CD1c-positive myeloid dendritic cell (primary cell): ENCODE data around the gene PNRC2.
"Not testable (repeated sequence)": the region's sequence is repeated elsewhere in the genome, so short reads cannot be mapped to it uniquely, and the experiment has no call there.

Source experiments
- DNase-seq: peaks from one replicate; pipeline ENCODE4 v3.0.0-alpha.2; 2016; ENCODE audit errors: extremely low spot score

The PNRC2 gene

GRCh38 chr1:23989263-23989662 lies 29.6 kb downstream of the PNRC2 start:
- DNase-seq: no peak

GRCh38 chr1:23992011-23992410 lies 32.4 kb downstream of the PNRC2 start:
- not testable (repeated sequence) for DNase-seq

GRCh38 chr1:23995431-23995837 lies 35.8 kb downstream of the PNRC2 start:
- no peak for DNase-seq

GRCh38 chr1:23996700-23997229 lies 37.1 kb downstream of the PNRC2 start:
- DNase-seq: no peak

GRCh38 chr1:23997812-23998211 lies 38.2 kb downstream of the PNRC2 start:
- DNase-seq: no peak

DNA sequence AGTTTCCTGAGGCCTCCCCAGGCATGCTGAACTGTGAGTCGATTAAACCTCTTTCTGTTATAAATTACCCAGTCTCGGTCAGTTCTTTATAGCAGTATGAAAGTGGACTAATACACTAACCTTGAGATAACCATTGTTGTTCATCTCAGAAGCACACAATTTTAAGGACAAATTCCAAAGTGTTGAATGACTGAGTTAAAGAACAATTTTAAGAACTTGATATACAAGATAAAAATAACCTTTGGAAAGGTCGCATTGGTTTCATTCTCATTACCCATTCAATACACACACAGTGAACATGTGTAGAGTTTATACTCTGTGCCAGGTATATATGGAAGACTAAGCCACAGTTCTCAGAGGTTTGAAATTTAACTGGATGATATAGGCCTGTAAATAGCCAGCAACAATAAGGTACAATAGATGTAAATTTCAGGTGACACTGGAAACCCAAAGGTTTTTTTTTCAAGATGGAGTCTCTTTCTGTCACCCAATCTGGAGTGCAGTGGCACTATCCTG lies 39.6 kb downstream of the PNRC2 start:
- DNase-seq: no peak

GRCh38 chr1:24002695-24003094 lies 43.1 kb downstream of the PNRC2 start:
- DNase-seq: no peak

DNA sequence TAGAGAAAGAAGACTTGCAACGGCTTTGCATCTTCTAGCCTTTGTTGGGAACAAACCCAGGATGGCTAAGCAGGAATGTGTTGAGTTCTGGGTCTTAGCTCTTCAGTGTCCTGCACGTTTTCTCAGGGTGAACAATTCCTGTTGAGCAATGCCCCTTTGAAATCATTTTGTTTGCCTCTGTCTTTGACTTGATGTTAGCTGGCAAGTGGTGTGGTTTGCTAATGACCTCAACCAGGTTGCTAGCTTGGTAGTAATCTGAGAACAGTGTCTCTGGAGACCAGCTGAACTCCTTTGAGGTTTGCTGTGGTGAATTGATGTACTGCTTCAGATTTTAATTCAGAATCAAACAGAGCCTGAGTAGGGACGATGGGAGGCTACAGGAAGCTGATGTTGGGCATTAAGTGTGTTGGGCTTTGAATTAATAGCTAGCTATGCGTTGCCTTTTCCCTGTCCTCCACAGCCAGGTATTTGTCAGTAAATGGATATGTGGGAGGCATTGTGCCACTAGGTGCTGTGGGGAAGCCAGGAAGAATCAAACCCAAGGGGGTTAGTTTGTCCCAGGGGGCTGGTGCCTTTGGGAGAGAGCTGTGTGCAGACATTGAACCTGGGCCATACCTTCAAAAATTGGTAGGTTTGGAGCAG lies 43.8 kb downstream of the PNRC2 start:
- no peak for DNase-seq

- no peak for DNase-seq
These were observed 44.5 kb downstream of the PNRC2 start for GRCh38 chr1:24004132-24004531.

DNA sequence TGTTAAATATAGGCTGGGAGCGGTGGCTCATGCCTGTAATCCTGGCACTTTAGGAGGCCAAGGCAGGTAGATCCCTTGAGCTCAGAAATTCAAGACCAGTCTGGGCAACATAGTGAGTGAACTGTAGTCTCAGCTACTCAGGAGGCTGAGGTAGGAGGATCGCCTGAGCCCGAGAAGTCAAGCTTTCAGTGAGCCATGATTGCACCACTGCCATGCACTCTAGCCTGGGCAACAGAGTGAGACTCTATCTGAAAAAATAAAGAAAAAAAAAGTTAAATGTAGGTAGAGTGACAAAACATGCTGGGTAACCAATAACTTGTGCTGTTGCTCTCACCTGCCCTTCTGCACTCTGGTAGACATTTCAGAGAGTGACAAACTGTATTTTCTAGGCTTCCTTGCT lies 45.5 kb downstream of the PNRC2 start:
- DNase-seq: no peak

DNA sequence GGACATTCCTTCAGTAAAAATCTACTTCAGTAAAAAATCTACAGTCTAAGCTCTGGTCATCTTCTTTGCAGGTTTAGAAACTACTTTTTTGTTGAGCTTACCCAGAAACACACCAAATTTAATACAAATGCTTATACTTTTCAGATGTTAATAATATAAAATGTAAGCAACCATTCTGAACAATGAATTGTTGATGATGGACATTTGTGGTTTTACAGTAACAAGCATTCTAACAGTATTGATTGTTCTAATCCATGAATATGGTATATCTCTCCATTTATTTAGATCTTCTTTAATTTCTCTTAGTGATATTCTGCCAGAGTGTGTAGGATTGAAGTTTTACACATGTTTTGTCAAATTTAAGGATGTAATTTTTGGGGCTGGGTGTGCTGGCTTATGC lies 47.5 kb downstream of the PNRC2 start:
- no peak for DNase-seq

- not testable (repeated sequence) for DNase-seq
These were observed 49.1 kb downstream of the PNRC2 start for GRCh38 chr1:24008574-24009184.

DNA sequence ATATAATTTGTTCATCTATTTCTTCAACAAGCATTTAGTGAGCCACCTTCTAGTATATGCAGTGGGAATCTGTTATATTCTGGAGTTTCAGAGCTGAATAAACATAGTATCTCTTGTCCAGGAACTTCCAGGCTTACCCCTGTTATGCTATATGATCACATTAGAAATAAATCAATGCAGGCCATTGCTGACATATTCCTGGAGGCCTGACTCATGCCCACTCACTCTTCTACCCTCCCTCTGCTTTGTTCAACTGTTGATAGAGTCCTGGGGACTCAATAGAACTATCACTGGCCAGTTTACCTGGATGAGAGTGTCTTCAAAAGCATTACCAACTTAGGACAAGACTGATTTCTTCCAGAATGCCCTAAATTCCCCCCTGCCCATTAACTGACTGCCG lies 49.8 kb downstream of the PNRC2 start:
- DNase-seq: no peak

DNA sequence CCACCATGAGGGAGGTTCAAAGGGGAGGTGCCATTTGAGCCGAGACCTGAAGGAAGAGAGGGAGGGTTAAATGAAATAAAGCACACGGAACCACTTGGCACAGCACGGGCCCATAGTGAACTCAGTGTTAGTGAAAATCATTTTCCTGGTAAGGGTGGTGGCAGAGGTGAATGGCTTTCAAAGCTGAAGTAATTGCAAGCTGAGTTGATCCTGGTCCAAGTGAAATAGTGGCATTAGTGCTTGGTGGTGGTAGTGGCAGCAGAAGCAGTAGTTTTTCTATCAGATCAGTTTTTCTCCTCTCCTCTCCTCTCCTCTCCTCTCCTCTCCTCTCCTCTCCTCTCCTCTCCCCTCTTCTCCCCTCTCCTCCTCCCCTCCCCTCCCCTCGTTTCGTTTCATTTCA lies 51.0 kb downstream of the PNRC2 start:
- no peak for DNase-seq

DNA sequence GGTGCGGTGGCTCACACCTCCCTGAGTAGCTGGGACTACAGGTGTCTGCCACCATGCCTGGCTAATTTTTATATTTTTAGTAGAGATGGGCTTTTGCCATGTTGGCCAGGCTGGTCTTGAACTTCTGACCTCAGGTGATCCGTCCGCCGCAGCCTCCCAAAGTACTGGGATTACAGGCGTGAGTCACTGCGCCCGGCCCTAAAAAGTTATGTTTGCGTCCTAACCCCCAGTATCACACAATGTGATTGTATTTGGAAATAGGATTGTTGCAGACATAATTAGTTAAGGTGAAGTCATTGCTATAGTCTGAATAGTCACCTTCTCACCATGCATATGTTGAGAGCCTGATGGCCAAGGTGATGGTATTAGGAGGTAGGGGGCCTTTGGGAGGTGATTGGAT lies 53.2 kb downstream of the PNRC2 start:
- DNase-seq: not testable (repeated sequence)
